GM04503 (cell line): Measurements from ENCODE around the gene TADA3.

Experiments
- DNase-seq: peaks from one replicate; pipeline ENCODE4 v3.0.0-alpha.2; 2012; ENCODE audit warnings: low read depth

TADA3 gene

DNA sequence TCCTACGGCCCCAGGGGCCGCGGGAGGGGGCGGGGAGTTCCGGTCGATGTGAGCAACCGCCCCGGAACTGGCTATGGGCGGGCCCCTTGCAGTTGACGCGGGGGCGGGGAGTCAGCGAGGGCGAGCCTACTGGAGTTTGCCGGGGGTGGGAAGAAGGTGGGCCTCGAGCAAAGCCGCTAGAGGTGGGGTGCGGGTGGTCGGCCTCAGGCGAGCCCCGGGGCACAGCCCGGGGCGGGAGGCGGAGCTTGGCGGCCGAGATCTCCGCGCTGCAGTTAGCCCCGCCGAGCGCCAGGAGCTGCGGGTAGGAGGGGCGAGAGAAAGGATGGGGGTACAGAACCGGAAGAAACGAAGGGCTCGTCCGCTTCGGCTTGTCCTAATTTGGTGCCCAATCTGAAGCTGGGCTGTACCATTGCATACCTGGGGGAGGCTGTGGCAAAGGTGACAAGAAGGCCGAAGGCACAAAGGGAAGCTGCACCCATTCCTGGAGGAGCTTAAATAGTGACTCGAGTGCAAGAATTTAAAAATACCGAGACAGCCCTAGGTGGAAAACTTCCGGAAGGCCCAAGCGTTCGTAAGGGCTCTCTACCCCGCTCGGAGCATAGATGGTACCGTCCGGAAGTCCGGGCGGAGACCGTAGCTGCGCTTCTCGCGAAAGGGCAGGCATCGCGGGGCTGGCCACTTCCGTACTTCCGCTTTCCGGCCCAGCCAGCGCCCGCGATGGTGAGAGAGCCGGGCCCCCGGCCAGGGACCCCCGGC is at the start of gene TADA3, which contains the start of gene ARPC4:
TADA3 (minus strand) TSS at position 69 of the 756 bp plus-strand sequence. CDS start 1,007 bp downstream, outside the sequence.
ARPC4 (plus strand) TSS at position 678 of the 756 bp plus-strand sequence; CDS start at position 718, 40 bp downstream.
- DNase-seq: peak; percentile 84

- no peak for DNase-seq
These were observed 48.7 kb upstream of the TADA3 start for GRCh38 chr3:9841015-9841414.

DNA sequence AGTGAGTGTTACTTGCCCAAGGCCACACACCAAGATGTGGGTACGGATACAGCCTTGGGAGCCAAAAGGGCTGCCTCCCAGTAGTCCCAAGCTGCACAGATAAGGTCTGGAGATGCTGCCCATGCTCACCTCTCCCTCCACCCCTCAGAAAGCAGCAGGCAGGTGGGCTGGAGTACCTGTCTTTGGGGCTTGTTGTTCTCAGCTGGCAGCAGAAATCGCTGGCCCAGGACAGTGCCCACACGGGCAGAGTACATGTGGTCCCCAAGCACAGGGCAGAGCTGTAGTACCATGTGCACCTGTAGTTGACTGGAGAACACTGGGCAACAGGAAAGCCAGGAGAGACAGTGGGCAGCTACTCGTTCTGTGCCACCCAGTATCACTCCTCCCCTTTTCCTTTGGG is 46.6 kb upstream of the TADA3 start:
- no peak for DNase-seq

DNA sequence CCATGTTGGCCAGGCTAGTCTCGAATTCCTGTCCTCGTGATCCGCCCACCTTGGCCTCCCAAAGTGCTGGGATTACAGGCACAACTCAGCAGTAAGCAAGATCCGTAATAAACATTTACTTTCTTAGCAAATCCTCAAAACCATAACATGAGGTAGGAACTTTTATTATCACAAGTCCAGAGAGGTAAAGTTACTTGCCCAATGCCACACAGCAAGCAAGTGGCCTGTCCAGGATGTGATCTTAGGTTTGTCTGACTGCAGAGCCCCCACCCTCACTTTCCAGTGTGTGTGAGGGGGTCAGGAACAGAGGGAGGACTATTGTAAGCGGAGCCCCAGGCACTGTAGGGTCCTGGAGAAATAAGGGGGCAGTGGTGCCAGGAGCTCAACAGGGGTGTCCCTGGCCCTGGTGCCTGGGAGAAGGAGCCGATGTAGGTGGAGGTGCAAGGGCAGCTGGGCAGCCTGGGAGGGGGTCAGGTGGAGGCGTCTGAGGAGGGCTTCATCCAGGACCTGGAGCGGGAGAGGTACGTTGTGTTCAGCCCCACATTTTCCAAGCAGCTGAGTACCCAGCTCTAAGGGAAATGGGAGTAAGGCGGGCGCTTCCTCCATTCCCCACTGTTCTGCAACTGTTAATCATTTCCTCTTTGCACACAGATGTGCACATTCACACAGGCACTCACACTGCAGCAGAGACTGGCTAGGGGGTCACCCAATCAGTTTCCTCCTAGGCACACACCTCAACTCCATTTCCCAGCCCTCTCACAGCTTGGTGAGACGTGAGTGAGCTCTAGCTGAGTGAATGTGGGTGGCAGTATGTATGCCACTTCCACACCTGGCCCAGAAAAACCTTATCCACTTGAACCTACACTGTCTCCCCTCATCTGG is 45.7 kb upstream of the TADA3 start:
- DNase-seq: no peak

- no peak for DNase-seq
These were observed 42.5 kb upstream of the TADA3 start for GRCh38 chr3:9834520-9835380.

DNA sequence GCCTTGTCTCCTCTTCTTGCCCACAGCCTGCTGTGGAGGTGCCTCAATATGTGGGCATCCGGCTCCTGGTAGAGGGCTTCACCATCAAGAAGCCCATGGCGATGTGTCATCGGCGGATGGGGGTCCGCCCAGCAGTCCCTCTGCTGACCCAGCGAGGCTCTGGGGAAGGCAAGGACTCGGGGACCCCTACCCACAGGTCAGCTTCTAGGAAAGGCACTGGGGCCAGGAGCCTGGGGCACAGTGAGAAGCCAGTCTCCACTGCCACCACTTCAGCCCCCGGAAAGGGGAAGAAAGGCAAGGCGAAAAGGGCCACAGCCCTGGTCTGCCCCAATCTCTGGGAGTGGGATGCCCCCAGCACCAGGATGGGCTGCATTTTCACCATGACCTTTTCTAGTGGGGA is 40.8 kb upstream of the TADA3 start:
- DNase-seq: no peak

- no peak for DNase-seq
These were observed 39.0 kb upstream of the TADA3 start for GRCh38 chr3:9831253-9831652.

DNA sequence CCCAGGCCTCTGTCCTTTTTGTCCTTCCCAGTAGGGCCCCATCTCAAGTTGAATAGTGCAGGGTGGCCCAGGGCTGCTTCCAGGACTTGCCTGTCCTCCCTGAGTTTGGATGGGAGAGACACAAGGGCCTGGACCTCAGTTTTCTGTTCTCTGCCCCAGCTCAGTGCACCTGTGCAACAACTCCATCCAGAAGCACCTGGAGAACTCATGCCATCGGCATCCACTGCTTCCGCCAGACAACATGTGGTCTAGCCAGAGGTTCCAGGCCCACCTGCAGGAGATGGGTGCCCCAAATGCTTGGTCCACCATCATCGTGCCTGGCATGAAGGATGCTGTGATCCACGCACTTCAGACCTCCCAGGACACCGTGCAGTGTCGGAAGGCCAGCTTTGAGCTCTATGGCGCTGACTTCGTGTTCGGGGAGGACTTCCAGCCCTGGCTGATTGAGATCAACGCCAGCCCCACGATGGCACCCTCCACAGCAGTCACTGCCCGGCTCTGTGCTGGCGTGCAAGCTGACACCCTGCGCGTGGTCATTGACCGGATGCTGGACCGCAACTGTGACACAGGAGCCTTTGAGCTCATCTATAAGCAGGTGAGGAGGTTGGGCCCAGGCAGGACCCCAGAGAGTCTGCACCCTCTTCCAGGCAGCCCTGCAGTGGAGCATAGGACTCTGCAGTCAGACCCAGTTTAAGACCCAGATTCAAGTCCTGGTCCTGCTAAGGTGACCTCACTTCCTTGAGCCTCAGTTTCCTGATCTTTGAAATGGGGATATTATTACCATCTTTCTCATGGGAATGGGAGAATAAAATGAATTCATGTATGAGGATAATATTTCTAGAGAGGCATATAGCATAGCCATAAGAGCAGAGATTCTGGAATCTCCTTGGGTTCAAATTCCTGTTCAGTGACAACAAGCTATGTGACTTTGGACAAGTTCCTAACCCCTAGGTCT is 36.8 kb upstream of the TADA3 start:
- DNase-seq: no peak

- no peak for DNase-seq
These were observed 34.7 kb upstream of the TADA3 start for GRCh38 chr3:9826815-9827573.

- DNase-seq: no peak
These were observed 33.3 kb upstream of the TADA3 start for GRCh38 chr3:9825451-9826040.

DNA sequence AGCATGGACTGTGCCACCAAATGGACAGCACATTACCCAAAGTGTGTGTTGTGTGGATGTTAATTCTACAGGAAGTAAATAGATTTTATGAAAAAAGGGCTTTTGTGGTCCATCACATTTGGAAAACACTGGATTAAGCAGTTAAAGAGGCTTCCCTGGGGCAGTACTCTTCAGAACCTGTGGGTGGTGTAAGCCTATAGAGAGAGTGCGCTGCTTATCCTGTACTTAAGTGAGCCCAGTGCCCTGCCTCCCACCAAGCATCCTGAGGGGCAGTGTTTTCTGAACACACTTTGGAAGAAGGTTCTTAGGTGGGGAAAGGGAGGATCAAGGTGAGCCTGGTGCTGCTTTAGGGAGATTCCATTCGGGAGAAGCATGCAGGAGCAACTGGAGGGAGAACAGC is 28.7 kb upstream of the TADA3 start:
- no peak for DNase-seq

GRCh38 chr3:9820543-9820942 is 28.3 kb upstream of the TADA3 start:
- no peak for DNase-seq

- DNase-seq: no peak
These were observed 26.5 kb upstream of the TADA3 start for GRCh38 chr3:9818666-9819335.

GRCh38 chr3:9817436-9817835 is 25.2 kb upstream of the TADA3 start:
- no peak for DNase-seq

GRCh38 chr3:9815986-9816385 is 23.7 kb upstream of the TADA3 start:
- no peak for DNase-seq

GRCh38 chr3:9812870-9813483 is 20.7 kb upstream of the TADA3 start:
- no peak for DNase-seq

- no peak for DNase-seq
These were observed 18.6 kb upstream of the TADA3 start for GRCh38 chr3:9810846-9811245.

GRCh38 chr3:9810433-9810770 is 18.1 kb upstream of the TADA3 start:
- no peak for DNase-seq
